HG03439 (cell line): ENCODE data around the gene BCR.

Experiments used
- ATAC-seq: cut with Tn5 transposase; IDR thresholded peaks from one replicate; pipeline ENCODE4 v1.9.1; 2021; ENCODE audit warnings: mild to moderate bottlenecking, moderate library complexity; ENCODE audit not compliant: unreplicated experiment

BCR gene

GRCh38 chr22:23227380-23227779, 47.1 kb downstream of the BCR start:
- ATAC-seq = no peak

- no peak for ATAC-seq
These were observed 48.2 kb downstream of the BCR start for GRCh38 chr22:23228503-23228902.

- no peak for ATAC-seq
These were observed 49.3 kb downstream of the BCR start for GRCh38 chr22:23229646-23230045.

- ATAC-seq = no peak
These were observed 50.2 kb downstream of the BCR start for GRCh38 chr22:23230348-23231068.

GRCh38 chr22:23231471-23232093, 51.3 kb downstream of the BCR start:
- ATAC-seq = no peak

GRCh38 chr22:23232094-23232905, 52.0 kb downstream of the BCR start:
- ATAC-seq = no peak

- ATAC-seq = no peak
These were observed 52.8 kb downstream of the BCR start for GRCh38 chr22:23233084-23233531.

GRCh38 chr22:23233752-23234408, 53.6 kb downstream of the BCR start:
- no peak for ATAC-seq

GRCh38 chr22:23234409-23235161, 54.3 kb downstream of the BCR start:
- ATAC-seq = no peak

GRCh38 chr22:23235425-23235824, 55.1 kb downstream of the BCR start:
- ATAC-seq = no peak

- ATAC-seq = no peak
These were observed 55.7 kb downstream of the BCR start for GRCh38 chr22:23236026-23236425.

- ATAC-seq = no peak
These were observed 56.3 kb downstream of the BCR start for GRCh38 chr22:23236440-23237184.

- ATAC-seq = no peak
These were observed 57.0 kb downstream of the BCR start for GRCh38 chr22:23237201-23237798.

GRCh38 chr22:23237841-23238240, 57.5 kb downstream of the BCR start:
- ATAC-seq = no peak

GRCh38 chr22:23238707-23239106, 58.4 kb downstream of the BCR start:
- no peak for ATAC-seq

- ATAC-seq = no peak
These were observed 59.1 kb downstream of the BCR start for GRCh38 chr22:23239429-23239828.

- no peak for ATAC-seq
These were observed 60.5 kb downstream of the BCR start for GRCh38 chr22:23240639-23241389.

- no peak for ATAC-seq
These were observed 61.5 kb downstream of the BCR start for GRCh38 chr22:23241562-23242472.
